Lower leg skin (tissue), 4 donors: ENCODE measurements around the gene HINT2. TPM values are rescaled to one million over a fixed set of nuclear protein-coding genes. Genes with fewer than 3 reads are reported as not detected.
A peak's percentile ranks its signal among the peaks of the same experiment; 100 is the strongest.

Source experiments
- DNase-seq, 2 donors: peaks; one replicate each; pipeline ENCODE4 v3.0.0-alpha.2; 2019; ENCODE audit warnings: low spot score in 2 of 2
- H3K4me3 ChIP-seq: fragments of 200-600 bp; sonication (generic); 2 replicates; pipeline ENCODE4 v1.5.1; 2017; ENCODE audit warnings: mild to moderate bottlenecking, low read depth; ENCODE audit not compliant: poor library complexity, severe bottlenecking
- POLR2A ChIP-seq, 2 donors: fragments of 450-650 bp; IDR thresholded peaks; one replicate each; pipeline ENCODE4 v1.6.1; 2016 to 2017; ENCODE audit warnings: antibody characterized with exemption in 2 of 2, mild to moderate bottlenecking in 1 of 2, moderate library complexity in 1 of 2
- WGBS, 2 donors: methylation state at CpG; one replicate each; pipeline ENCODE4 v1.1.5; 2018; 5-methylcytosine and 5-hydroxymethylcytosine counted together
- intact Hi-C: fragments of 100-400 bp; cut with DNase I; formaldehyde crosslinking; loops from one replicate; pipeline ENCODE4 v1.15.0; 2023; ENCODE audit warnings: low total_unique reads
- total RNA-seq, 4 donors: library from RNA; depleted of rRNA; stranded (reverse); fragments of >200 nt; gene quantifications; one replicate each; pipeline ENCODE4 v1.1.0, GENCODE V29; 2016
- TF ChIP-seq, protein P1 (sequence below), 3 donors: fragments of 450-650 bp; IDR thresholded peaks; one replicate each; pipeline ENCODE4 v1.5.1; 2016; ENCODE audit warnings: antibody characterized with exemption in 3 of 3, mild to moderate bottlenecking in 3 of 3, moderate library complexity in 2 of 3

Gene HINT2
- total RNA-seq, 4 donors from 2014 or later = 17.8 to 27.9 (median 19.9) TPM

DNA sequence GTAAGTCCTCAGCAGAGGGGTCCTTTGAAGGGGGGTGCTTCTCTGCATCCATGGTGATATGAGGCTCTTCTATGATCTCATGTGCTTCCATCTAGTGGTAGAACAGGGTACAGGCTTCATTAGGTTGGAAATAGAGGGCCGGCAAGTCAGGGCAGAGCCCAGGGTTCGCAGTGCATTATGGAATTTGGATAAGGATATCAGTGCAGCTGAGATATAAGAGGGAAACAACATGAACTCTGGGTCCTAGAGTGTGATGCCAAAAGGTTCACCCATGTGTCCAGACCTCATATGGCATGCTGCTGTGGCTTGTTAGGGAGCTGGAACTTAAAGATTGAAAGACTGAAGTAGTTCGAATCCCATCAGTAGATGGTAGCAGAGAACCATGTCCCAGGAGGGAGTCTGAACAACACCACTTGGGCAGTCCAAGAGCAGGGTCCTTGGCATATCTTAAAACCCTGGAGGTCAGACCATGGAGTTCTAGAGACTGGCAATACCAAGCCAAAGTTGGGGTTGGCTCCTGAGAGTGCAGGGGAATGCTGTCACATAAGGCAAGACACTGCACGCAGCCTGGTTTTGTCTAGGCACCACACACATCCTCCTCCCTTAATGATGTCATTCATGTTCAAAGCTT lies 11.3 kb upstream of the HINT2 start:
- intact Hi-C loops = no loop called here
- TF ChIP-seq, protein P1, sequence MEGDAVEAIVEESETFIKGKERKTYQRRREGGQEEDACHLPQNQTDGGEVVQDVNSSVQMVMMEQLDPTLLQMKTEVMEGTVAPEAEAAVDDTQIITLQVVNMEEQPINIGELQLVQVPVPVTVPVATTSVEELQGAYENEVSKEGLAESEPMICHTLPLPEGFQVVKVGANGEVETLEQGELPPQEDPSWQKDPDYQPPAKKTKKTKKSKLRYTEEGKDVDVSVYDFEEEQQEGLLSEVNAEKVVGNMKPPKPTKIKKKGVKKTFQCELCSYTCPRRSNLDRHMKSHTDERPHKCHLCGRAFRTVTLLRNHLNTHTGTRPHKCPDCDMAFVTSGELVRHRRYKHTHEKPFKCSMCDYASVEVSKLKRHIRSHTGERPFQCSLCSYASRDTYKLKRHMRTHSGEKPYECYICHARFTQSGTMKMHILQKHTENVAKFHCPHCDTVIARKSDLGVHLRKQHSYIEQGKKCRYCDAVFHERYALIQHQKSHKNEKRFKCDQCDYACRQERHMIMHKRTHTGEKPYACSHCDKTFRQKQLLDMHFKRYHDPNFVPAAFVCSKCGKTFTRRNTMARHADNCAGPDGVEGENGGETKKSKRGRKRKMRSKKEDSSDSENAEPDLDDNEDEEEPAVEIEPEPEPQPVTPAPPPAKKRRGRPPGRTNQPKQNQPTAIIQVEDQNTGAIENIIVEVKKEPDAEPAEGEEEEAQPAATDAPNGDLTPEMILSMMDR (IDR thresholded peaks at IDR 0.05) = peak in 1 of 3 donors; percentile 33
- TF ChIP-seq POLR2A (IDR thresholded peaks at IDR 0.05) = no peak
- peak in 1 of 2 donors; percentile 83 for DNase-seq
- H3K4me3 ChIP-seq = no peak overlapping the region
- 15 to 18% methylated on average over 4 of the region's 4 CpGs for WGBS, 2 donors

DNA sequence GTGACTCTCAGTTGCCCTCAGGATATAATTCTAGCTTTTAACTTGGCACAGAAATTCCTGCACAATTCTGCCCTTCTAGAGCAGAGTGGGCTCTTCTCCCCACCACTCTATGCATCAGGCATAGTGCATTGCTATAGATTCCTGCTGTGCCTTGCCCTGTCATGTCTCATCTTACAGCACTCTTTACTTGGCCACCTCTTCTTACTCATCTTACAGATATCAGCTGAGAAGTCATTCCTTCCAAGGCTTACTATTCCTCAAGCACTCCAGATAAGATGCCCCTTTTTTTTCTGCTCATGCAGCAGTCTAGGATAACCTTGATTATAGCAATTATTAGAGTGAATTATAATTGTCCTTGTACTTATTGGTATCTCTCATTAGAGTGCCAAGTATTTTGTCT lies 8.1 kb upstream of the HINT2 start:
- intact Hi-C loops = no loop called here
- TF ChIP-seq, protein P1 (IDR thresholded peaks at IDR 0.05) = no peak
- no peak for TF ChIP-seq POLR2A (IDR thresholded peaks at IDR 0.05)

DNA sequence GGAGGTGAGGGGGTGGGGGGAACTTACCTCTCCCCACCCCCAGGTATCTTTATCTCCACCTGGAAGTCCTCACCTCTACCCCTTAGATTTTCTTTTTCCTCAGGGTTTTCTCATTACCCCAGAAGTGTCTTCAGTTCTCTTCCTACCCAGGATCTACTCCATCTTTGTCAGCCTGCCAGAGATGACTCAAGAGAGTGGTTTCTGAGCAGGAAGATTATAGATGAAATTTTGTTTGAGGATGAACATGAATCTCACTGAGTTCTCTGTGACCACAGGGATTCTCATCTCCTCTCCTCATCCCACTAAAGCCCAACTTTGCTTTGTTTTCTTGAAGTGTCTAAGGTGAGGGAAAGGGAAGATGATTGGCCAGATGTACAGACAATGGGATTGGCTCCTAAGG lies 5.2 kb upstream of the HINT2 start:
- no peak overlapping the region for H3K4me3 ChIP-seq
- DNase-seq = no peak
- TF ChIP-seq, protein P1 (IDR thresholded peaks at IDR 0.05) = no peak
- no peak for TF ChIP-seq POLR2A (IDR thresholded peaks at IDR 0.05)
- intact Hi-C loops = no loop called here

More for the DNA sequence above, 8.1 kb upstream of the HINT2 start:
- H3K4me3 ChIP-seq = no peak overlapping the region
- DNase-seq = no peak

DNA sequence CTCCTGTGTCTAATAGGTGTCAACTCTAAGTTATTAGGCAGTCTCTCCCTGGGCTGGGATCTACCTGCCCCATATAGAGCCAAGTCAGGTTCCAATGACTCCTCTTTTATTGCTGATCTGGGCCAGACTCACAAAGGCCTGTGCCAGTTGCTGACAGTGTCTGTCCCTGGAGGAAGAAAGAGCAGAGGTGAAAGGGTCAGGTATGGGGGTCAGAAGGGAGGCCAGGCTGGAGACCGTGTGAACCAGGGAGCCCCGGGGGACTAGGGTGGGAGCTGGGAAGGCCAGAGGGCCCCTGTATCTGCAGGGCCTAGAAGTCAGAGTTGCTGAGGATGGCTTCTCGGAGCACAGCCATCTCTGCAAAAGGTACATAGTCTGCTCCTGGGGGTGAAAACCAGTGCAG lies 3.5 kb upstream of the HINT2 start:
- DNase-seq = peak in 1 of 2 donors; percentile 74
- 74 to 87% methylated on average over 3 of the region's 3 CpGs for WGBS, 2 donors
- intact Hi-C loops = no loop called here
- H3K4me3 ChIP-seq = no peak overlapping the region
- no peak for TF ChIP-seq POLR2A (IDR thresholded peaks at IDR 0.05)
- TF ChIP-seq, protein P1 (IDR thresholded peaks at IDR 0.05) = no peak

DNA sequence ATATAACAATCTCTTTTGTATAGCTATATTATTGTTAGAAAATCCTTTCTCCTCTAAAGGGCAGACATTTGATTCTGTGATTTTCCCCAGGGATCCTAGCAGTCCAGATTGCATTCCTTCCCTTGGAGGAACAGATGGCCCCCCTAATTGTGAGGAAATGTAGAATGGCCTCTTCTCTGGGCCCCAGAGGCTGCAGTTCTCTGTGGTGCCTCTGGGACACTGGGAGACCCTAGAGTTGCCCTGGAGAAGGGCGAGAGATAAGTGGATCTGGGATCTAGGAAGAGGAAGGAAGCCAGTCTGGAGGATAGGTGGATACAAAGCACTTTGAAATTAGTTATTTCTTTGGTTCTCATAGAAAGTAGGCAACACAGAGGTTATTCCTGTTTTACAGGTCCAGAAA lies 1.9 kb upstream of the HINT2 start:
- 65 to 74% methylated on average over 1 of the region's 1 CpG for WGBS, 2 donors
- DNase-seq = no peak
- intact Hi-C loops = no loop called here
- no peak overlapping the region for H3K4me3 ChIP-seq
- TF ChIP-seq POLR2A (IDR thresholded peaks at IDR 0.05) = no peak
- TF ChIP-seq, protein P1 (IDR thresholded peaks at IDR 0.05) = no peak
